PC-9 (cell line): ENCODE results near the gene ERP27. TPM values are rescaled to one million over a fixed set of nuclear protein-coding genes. Genes with fewer than 3 reads are reported as not detected.

ENCODE experiments used
- BruUV-seq: library from RNA; stranded (reverse); fragments of 400-500 nt; replicated peaks from 2 replicates; lab custom pipeline; 2021; lab: Mats Ljungman, UMichigan
- CTCF ChIA-PET: fragments of 300-600 bp; sonication (Branson Sonifier 250); formaldehyde crosslinking; loops from one replicate; lab custom pipeline; 2022; ENCODE audit warnings: antibody characterized with exemption; lab: Charles Lee
- POLR2A ChIA-PET: fragments of 300-600 bp; sonication (Branson Sonifier 250); formaldehyde crosslinking; loops from one replicate; lab custom pipeline; 2022; ENCODE audit warnings: antibody characterized with exemption; ENCODE audit not compliant: unreplicated experiment; lab: Charles Lee
- DNase-seq, 2 experiments: peaks; one replicate each; pipeline versions ENCODE4 v3.0.0 to v3.0.0-alpha.2; 2015 to 2022; ENCODE audit warnings: mixed read lengths in 1 of 2
- H2AFZ ChIP-seq: fragments of 200-600 bp; sonication (generic); 2 replicates; pipeline ENCODE4 v1.8.1; 2017; ENCODE audit warnings: antibody characterized with exemption
- H3F3A ChIP-seq: fragments of 200-600 bp; sonication (generic); 2 replicates; pipeline ENCODE4 v1.8.1; 2017; ENCODE audit warnings: antibody characterized with exemption, mild to moderate bottlenecking, low read depth; ENCODE audit not compliant: insufficient read depth
- H3K27ac ChIP-seq: fragments of 200-600 bp; sonication (generic); 2 replicates; pipeline ENCODE4 v1.6.1; 2016; ENCODE audit warnings: mixed run types
- H3K27me3 ChIP-seq: fragments of 200-600 bp; sonication (generic); 2 replicates; pipeline ENCODE4 v1.6.1; 2016; ENCODE audit warnings: low read depth, mixed run types; ENCODE audit not compliant: insufficient read depth
- H3K36me3 ChIP-seq: fragments of 200-600 bp; sonication (generic); 2 replicates; pipeline ENCODE4 v1.6.1; 2016; ENCODE audit warnings: low read depth, mixed run types
- H3K4me1 ChIP-seq: fragments of 200-600 bp; sonication (generic); replicated peaks from 2 replicates; pipeline ENCODE4 v1.6.1; 2016; ENCODE audit warnings: mixed run types; ENCODE audit not compliant: insufficient read depth
- H3K4me2 ChIP-seq: fragments of 200-600 bp; sonication (generic); 2 replicates; pipeline ENCODE4 v1.6.1; 2017; ENCODE audit warnings: mixed run types
- H3K4me3 ChIP-seq: fragments of 200-600 bp; sonication (generic); 2 replicates; pipeline ENCODE4 v1.6.1; 2016; ENCODE audit warnings: mixed run types
- H3K79me2 ChIP-seq: fragments of 200-600 bp; sonication (generic); 2 replicates; pipeline ENCODE4 v1.6.1; 2017; ENCODE audit warnings: low read depth, mixed run types
- H3K9me2 ChIP-seq: fragments of 200-600 bp; sonication (generic); 2 replicates; pipeline ENCODE4 v1.8.1; 2017; ENCODE audit warnings: mild to moderate bottlenecking; ENCODE audit not compliant: insufficient read depth
- H3K9me3 ChIP-seq: fragments of 200-600 bp; sonication (generic); 2 replicates; pipeline ENCODE4 v1.8.1; 2016; ENCODE audit warnings: low read depth; ENCODE audit not compliant: insufficient read depth
- H4K20me1 ChIP-seq: fragments of 200-600 bp; sonication (generic); 2 replicates; pipeline ENCODE4 v1.8.1; 2017; ENCODE audit not compliant: insufficient read depth
- EZH2 ChIP-seq: fragments of 200-600 bp; sonication (generic); IDR thresholded peaks from 2 replicates; pipeline ENCODE4 v1.8.0; 2017; ENCODE audit warnings: antibody characterized with exemption, low read depth
- intact Hi-C: fragments of 100-400 bp; cut with micrococcal nuclease; formaldehyde crosslinking; loops from one replicate; pipeline ENCODE4 v1.10.0; 2022; ENCODE audit not compliant: unreplicated experiment
- total RNA-seq: library from RNA; stranded (reverse); gene quantifications from 2 replicates; pipeline ENCODE4 v1.2.3, GENCODE V29; 2021
- TF ChIP-seq, protein P1 (sequence below): fragments of 200-600 bp; sonication (generic); conservative IDR thresholded peaks from 2 replicates; pipeline ENCODE4 v1.6.1; 2017; ENCODE audit warnings: mixed run types, antibody characterized with exemption, mild to moderate bottlenecking, moderate library complexity

Gene ERP27
- total RNA-seq, 1 experiment from 2014 or later: 33.4 TPM

GRCh38 chr12:14876833-14877232 is 61.5 kb downstream of the ERP27 start:
- H4K20me1 ChIP-seq: no peaks in the 10 kb centered on the region
- no peaks in the 10 kb centered on the region for H3K79me2 ChIP-seq
- H3K4me3 ChIP-seq: no peak overlapping the region
- H3K4me1 ChIP-seq: 0 out of 2 replicates have a peak, but pooled peaks cover 5% of the 10 kb centered on the region
- H3K9me3 ChIP-seq: no peaks in the 10 kb centered on the region; the same call in 1 of the 2 replicates
- no TSS peak for BruUV-seq
- H3K4me2 ChIP-seq: no peak overlapping the region
- no peaks in the 10 kb centered on the region for H3K36me3 ChIP-seq
- ChIA-PET POLR2A (interaction anchor here (0.6 kb wide), 1 partner anchor 45 kb away, joined by 8 read pairs; no protein-coding TSS in a partner anchor), CTCF (no interaction called here)
- no peaks in the 10 kb centered on the region for H3K9me2 ChIP-seq
- H3K27ac ChIP-seq: no peak overlapping the region
- TF ChIP-seq, protein P1, sequence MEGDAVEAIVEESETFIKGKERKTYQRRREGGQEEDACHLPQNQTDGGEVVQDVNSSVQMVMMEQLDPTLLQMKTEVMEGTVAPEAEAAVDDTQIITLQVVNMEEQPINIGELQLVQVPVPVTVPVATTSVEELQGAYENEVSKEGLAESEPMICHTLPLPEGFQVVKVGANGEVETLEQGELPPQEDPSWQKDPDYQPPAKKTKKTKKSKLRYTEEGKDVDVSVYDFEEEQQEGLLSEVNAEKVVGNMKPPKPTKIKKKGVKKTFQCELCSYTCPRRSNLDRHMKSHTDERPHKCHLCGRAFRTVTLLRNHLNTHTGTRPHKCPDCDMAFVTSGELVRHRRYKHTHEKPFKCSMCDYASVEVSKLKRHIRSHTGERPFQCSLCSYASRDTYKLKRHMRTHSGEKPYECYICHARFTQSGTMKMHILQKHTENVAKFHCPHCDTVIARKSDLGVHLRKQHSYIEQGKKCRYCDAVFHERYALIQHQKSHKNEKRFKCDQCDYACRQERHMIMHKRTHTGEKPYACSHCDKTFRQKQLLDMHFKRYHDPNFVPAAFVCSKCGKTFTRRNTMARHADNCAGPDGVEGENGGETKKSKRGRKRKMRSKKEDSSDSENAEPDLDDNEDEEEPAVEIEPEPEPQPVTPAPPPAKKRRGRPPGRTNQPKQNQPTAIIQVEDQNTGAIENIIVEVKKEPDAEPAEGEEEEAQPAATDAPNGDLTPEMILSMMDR: no peak
- no peak for TF ChIP-seq EZH2
- peak overlapping the region; percentile 5; the same call in 1 of the 2 replicates for H2AFZ ChIP-seq
- peaks cover 3% of the 10 kb centered on the region; the same call in 1 of the 2 replicates for H3F3A ChIP-seq
- intact Hi-C loops: no loop called here
- DNase-seq: no peak
- H3K27me3 ChIP-seq: no peaks in the 10 kb centered on the region

DNA sequence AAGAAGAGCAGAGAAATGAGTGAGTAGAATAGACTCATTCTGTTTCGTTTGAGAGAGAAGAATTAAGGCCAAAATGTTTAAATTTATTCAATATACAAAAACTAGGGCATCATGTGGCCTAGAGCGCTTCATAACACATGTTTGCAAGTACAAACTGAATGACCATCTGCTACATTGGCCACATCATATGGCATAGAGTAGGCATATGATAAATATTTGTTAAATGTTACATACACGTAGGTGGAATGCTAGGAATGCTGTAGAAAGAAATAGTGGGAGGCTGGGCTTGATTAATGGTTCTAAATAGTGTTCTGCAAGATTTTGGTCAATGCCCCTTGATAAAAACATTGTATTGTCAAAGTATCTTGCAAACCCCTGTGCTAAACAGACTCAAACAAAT is 63.5 kb downstream of the ERP27 start:
- Histone ChIP-seq H3K27ac (no peak overlapping the region), H3F3A (no peaks in the 10 kb centered on the region), H3K4me1 (0 out of 2 replicates have a peak, but pooled peaks cover 5% of the 10 kb centered on the region), H2AFZ (no peak overlapping the region), H3K4me2 (no peak overlapping the region), H3K4me3 (no peak overlapping the region), H3K79me2 (no peaks in the 10 kb centered on the region), H3K9me2 (no peaks in the 10 kb centered on the region), H3K36me3 (no peaks in the 10 kb centered on the region), H4K20me1 (no peaks in the 10 kb centered on the region), H3K9me3 (no peaks in the 10 kb centered on the region; the same call in 1 of the 2 replicates), H3K27me3 (no peaks in the 10 kb centered on the region)
- intact Hi-C loops: no loop called here
- ChIA-PET POLR2A (no interaction called here), CTCF (no interaction called here)
- TF ChIP-seq EZH2: no peak
- TF ChIP-seq, protein P1: no peak
- no peak for DNase-seq
- BruUV-seq: no TSS peak

DNA sequence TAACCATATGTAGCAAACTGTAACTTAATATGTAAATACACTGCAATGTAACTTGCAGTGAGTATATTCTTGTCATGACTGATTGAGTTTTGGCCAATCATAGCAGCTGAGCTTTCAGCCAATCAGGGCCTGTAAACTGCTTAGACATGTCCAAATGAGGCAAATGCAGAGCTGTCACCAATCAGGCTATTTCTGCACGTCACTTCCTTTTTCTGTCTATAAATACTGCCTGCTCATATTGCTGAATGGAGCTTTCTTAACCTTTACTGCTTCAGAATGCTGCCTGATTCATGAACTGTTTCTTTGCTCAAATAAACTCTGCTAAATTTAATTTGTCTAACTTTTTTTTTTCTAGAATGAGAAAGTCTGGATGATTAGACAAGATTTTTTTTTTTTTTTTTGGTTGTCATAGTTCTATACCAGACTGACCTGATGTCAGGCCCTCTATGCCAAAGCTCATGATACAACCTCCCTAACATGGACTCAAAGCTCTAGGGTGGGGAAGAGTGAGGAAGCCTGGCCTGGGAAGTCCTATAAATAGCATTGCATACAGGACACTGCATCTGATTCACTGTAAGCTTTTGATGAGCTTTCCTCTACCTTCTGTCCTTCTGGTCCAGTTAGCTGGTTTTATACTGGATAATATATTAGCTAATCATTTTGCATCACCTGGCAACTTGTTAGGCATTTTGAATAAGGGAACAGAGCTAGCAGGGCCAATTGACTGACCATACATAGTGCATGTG is 64.7 kb downstream of the ERP27 start:
- no peaks in the 10 kb centered on the region for H3K9me3 ChIP-seq
- CTCF ChIA-PET: interaction anchor here (0.5 kb wide), 1 partner anchor 12 kb away, joined by 3 read pairs; no protein-coding TSS in a partner anchor
- no peaks in the 10 kb centered on the region for H3F3A ChIP-seq
- no peak overlapping the region for H3K27ac ChIP-seq
- intact Hi-C loops: no loop called here
- TF ChIP-seq, protein P1: no peak
- no peak for TF ChIP-seq EZH2
- no peak overlapping the region for H3K4me3 ChIP-seq
- H3K27me3 ChIP-seq: no peaks in the 10 kb centered on the region
- no peaks in the 10 kb centered on the region for H4K20me1 ChIP-seq
- H3K36me3 ChIP-seq: no peaks in the 10 kb centered on the region
- H3K4me2 ChIP-seq: no peak overlapping the region
- BruUV-seq: no TSS peak
- H3K9me2 ChIP-seq: no peaks in the 10 kb centered on the region
- POLR2A ChIA-PET: no interaction called here
- H2AFZ ChIP-seq: no peak overlapping the region
- H3K79me2 ChIP-seq: no peaks in the 10 kb centered on the region
- no peak for DNase-seq
- H3K4me1 ChIP-seq: peaks cover 13% of the 10 kb centered on the region
